Ectodermal cell (in vitro differentiated cells): ENCODE results near the gene CMTM3.

Experiments used
- H3K27ac ChIP-seq: 2 replicates; pipeline ENCODE4 v1.7.0; 2013; ENCODE audit warnings: mild to moderate bottlenecking, low read depth, low read length; ENCODE audit not compliant: insufficient read depth, poor library complexity, severe bottlenecking
- H3K27me3 ChIP-seq: 2 replicates; pipeline ENCODE4 v1.7.0; 2013; ENCODE audit warnings: mild to moderate bottlenecking, low read length; ENCODE audit not compliant: insufficient read depth, control insufficient read depth, poor library complexity, severe bottlenecking
- H3K36me3 ChIP-seq: one replicate; pipeline ENCODE4 v1.7.0; 2013; ENCODE audit warnings: low read length; ENCODE audit not compliant: control insufficient read depth, insufficient read depth
- H3K4me1 ChIP-seq: one replicate; pipeline ENCODE4 v1.7.0; 2013; ENCODE audit warnings: low read length; ENCODE audit not compliant: control insufficient read depth, insufficient read depth
- H3K4me3 ChIP-seq: 2 replicates; pipeline ENCODE4 v1.7.0; 2013; ENCODE audit warnings: low read depth, low read length, control low read depth; ENCODE audit not compliant: insufficient read depth
- H3K9me3 ChIP-seq: 2 replicates; pipeline ENCODE4 v1.7.0; 2013; ENCODE audit warnings: mild to moderate bottlenecking, low read length, moderate library complexity; ENCODE audit not compliant: control insufficient read depth
- WGBS, 2 experiments: methylation state at CpG; one replicate each; pipeline ENCODE4 v1.1.7; 2013; ENCODE audit warnings: missing lambda C conversion rate in 2 of 2; 5-methylcytosine and 5-hydroxymethylcytosine counted together

The CMTM3 gene

DNA sequence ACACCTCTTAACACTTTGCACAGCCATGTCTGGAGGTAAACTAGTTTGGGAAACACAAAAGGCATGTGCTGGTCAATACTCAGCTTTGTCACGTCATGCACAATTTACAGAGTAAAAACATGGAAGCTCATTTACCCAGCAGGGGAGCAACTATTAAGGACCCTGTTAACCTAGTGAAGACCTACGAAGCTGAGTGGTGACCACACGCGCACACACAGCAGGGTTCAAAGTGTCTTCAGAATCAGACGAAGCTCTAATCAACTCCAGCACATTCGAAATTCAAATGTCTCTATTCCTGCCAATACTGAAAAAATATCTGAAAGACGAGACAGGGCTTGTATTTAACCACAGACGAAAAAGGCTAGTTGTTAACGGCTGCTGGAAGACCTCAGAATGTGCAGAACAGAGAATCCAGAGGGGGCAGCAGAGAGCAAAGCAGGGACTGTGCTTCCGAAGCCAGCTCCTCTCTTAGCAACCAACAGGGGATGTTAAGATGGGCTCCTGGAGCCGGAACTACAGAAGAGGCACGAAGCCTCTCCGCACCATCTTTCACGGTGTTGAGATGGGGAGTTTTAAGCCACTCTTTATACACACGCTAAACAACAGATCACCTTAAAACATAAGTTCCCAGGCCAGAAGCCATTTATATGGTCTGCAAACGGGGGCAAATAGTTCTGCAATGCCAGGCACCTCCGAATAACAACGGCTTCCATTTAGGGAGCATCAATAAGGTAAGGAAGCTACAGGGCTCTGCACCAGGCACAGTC, 46.4 kb downstream of the CMTM3 start:
- Histone ChIP-seq H3K27me3 (no peaks in the 10 kb centered on the region), H3K4me1 (no peaks in the 10 kb centered on the region), H3K4me3 (no peak overlapping the region), H3K27ac (no peak overlapping the region), H3K9me3 (no peaks in the 10 kb centered on the region), H3K36me3 (no peaks in the 10 kb centered on the region)
- WGBS, 2 experiments, result 38 to 39% methylated on average over 17 of the region's 18 CpGs

DNA sequence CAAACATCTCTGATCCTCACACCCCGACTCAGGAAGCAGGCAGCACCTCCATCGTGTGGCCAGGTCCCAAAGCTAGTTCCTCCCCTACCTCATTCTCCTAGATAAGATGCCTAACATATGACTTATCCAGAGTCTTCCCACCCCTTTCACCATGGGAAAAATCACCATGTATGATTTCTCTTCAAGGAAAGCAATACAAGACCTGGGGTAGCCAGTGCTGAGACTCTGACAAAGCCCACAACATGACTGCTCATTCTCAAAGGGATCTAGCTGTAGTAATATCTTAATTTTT, 46.9 kb downstream of the CMTM3 start:
- Histone ChIP-seq H3K27me3 (no peaks in the 10 kb centered on the region), H3K4me1 (no peaks in the 10 kb centered on the region), H3K27ac (no peak overlapping the region), H3K9me3 (no peaks in the 10 kb centered on the region), H3K4me3 (no peak overlapping the region), H3K36me3 (no peaks in the 10 kb centered on the region)
- 65% methylated on average over 2 of the region's 2 CpGs for WGBS, 2 experiments

DNA sequence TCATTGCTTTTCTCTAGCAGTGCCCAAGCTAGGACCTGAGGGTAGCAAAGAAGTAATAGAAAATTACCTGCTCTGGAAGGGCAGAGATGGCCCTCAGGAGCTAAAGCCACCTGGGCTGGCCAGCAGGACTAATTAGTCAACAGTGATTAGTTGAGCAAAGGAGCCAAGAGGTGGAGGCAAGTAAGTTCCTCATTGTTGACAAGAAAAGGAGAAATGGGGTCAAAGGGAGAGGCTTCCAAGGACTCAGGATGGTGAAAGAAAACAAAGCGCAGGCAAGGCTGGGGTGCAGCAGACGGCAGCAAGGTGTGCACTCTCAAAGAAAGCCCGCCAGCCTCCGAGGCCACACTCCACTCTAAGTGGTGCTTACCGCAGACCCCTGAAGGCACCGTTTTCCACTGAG, 47.5 kb downstream of the CMTM3 start:
- H3K27me3 ChIP-seq, result no peaks in the 10 kb centered on the region
- 94 to 95% methylated on average over 6 of the region's 6 CpGs for WGBS, 2 experiments
- H3K36me3 ChIP-seq, result no peaks in the 10 kb centered on the region
- no peak overlapping the region for H3K27ac ChIP-seq
- H3K4me3 ChIP-seq, result no peak overlapping the region
- H3K4me1 ChIP-seq, result no peaks in the 10 kb centered on the region
- no peaks in the 10 kb centered on the region for H3K9me3 ChIP-seq

DNA sequence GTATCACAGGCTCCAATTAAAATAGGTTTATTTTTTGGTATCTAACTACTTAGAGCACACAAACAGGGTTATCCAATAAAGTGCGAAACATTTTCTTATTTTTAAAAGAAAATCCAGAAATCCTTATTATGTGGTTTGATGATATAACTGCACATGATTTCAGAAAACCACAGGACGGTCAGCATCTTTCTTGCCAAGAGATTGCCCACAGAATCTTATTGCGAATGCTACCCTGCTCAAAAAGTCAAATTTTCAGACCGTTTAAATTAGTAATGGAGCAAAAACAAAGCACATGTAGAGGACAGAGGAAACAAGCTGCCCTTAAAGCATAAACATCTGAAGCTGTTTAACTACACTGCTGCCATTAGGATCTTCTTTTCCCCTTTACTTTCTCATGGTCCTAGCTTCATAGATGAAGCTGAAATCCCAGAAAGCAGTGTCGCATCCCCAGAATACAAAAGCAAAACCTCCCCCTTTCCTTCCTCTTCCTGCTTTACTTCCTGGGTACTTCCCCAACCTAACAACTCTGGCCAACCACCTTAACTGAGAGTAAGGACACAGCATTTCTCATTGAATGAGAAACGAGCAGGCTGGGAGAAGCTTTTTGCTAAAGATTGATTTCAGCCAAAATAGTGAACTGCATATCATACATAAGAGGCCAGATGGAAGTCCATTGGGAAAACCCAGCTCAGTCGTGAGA, 48.3 kb downstream of the CMTM3 start:
- no peak overlapping the region for H3K27ac ChIP-seq
- no peaks in the 10 kb centered on the region for H3K9me3 ChIP-seq
- 92 to 97% methylated on average over 6 to 7 of the region's 7 CpGs for WGBS, 2 experiments
- H3K27me3 ChIP-seq, result no peaks in the 10 kb centered on the region
- no peaks in the 10 kb centered on the region for H3K36me3 ChIP-seq
- no peak overlapping the region for H3K4me3 ChIP-seq
- H3K4me1 ChIP-seq, result no peaks in the 10 kb centered on the region

DNA sequence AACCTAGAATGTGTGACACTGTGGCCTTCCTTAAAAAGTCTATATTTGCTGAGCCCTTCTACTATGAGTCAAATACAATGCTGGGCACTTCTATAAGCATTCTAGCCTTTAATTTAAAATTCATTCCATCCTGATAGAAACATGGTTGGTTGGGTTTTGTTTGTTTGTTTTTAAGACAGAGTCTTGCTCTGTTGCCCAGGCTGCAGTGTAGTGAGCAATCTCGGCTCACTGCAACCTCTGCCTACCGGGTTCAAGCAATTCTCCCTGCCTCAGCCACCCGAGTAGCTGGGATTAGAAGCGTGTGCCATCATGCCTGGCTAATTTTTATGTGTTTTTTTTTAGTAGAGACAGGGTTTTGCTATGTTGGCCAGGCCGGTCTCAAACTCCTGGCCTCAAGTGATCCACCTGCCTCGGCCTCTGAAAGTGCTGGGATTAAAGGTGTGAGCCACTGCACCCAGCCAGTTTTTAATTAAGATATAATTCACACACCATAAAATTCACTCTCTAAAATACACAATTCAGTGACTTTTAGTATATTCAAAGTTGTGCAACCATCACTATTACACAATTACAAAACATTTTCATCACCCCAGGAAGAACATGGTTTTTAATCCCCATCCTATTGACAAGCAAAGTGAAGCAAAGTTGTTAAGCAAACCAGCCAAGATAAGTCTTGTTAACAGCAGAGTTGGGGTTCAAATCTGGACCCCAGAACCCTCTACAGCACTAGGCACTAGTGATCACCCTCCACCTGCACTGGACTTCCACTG, 49.3 kb downstream of the CMTM3 start:
- H3K4me3 ChIP-seq, result no peak overlapping the region
- no peak overlapping the region for H3K27ac ChIP-seq
- no peaks in the 10 kb centered on the region for H3K27me3 ChIP-seq
- no peaks in the 10 kb centered on the region for H3K4me1 ChIP-seq
- no peaks in the 10 kb centered on the region for H3K9me3 ChIP-seq
- H3K36me3 ChIP-seq, result no peaks in the 10 kb centered on the region
- WGBS, 2 experiments, result 91 to 94% methylated on average over 6 of the region's 6 CpGs

DNA sequence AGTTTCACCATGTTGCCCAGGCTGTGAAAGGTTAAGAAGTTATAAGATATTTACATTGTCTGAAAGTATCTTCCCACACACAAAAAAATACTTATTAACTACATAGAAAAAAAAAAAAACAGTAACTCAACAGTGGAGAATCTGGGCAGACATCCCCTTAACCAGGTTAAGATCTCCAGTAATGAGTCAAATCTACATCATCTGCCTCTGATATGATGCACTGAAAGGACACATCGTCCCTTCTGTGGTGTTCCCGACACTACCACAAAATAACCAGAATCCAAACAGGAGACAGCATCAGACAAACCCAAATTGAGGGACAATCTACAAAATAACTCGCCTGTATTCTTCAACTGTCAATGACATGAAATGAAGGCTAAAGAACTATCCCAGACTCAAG, 52.0 kb downstream of the CMTM3 start:
- H3K4me3 ChIP-seq, result no peak overlapping the region
- peaks cover 8% of the 10 kb centered on the region for H3K4me1 ChIP-seq
- 92 to 96% methylated on average over 3 of the region's 3 CpGs for WGBS, 2 experiments
- no peaks in the 10 kb centered on the region for H3K27me3 ChIP-seq
- H3K9me3 ChIP-seq, result no peaks in the 10 kb centered on the region
- no peaks in the 10 kb centered on the region for H3K36me3 ChIP-seq
- H3K27ac ChIP-seq, result no peak overlapping the region

DNA sequence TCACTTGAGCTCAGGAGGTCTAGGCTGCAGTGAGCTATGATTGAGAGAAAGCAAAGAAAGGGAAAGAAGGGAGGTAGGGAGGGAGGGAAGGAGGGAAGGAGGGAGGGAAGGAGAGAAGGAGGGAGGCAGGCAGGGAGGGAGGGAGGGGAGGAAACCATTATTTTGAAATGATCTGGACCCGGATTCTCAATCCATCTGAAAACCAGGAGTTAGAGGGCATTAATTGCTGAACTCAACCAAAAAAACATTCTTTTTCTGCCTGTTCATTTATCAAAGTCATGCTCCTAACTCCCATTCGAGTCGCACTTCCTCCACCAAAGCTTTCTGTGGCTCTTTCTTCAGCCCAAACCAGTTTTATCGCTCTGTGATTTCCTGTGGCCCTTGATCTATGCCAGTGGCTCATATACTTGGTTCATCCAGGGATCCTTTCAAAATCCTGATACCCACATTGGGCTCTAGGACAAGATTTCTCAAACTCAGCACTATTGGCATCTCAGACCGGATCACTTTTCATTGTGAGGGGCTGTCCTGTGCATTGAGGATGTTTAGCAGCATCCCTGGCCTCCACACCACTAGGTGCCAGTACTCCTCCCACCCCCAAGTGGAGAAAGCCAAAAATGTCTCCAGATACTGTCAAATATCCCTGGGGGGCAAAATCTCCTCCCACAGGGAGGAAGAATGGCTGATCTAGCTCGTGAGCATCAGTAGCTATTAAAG, 53.8 kb downstream of the CMTM3 start:
- Histone ChIP-seq H3K36me3 (no peaks in the 10 kb centered on the region), H3K4me1 (peaks cover 13% of the 10 kb centered on the region), H3K9me3 (no peaks in the 10 kb centered on the region), H3K4me3 (no peak overlapping the region), H3K27me3 (no peaks in the 10 kb centered on the region), H3K27ac (no peak overlapping the region)
- 89 to 90% methylated on average over 6 of the region's 6 CpGs for WGBS, 2 experiments

DNA sequence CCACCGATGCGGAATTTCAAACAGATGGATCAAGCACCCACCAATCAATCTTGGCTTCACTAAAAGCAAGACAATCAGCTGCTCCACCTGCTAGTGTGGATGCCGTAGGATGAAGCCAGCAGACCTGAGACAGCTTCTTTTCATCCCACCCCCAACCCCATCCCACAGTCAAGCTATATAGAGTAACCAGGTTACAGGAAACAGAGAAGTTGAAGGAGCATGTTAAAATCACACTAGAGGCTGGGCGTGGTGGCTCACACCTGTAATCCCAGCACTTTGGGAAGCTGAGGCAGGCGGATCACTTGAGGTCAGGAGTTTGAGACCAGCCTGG, 54.3 kb downstream of the CMTM3 start:
- Histone ChIP-seq H3K27ac (no peak overlapping the region), H3K4me1 (peaks cover 13% of the 10 kb centered on the region), H3K36me3 (no peaks in the 10 kb centered on the region), H3K9me3 (no peaks in the 10 kb centered on the region), H3K27me3 (no peaks in the 10 kb centered on the region), H3K4me3 (no peak overlapping the region)
- WGBS, 2 experiments, result 93 to 95% methylated on average over 5 of the region's 5 CpGs

DNA sequence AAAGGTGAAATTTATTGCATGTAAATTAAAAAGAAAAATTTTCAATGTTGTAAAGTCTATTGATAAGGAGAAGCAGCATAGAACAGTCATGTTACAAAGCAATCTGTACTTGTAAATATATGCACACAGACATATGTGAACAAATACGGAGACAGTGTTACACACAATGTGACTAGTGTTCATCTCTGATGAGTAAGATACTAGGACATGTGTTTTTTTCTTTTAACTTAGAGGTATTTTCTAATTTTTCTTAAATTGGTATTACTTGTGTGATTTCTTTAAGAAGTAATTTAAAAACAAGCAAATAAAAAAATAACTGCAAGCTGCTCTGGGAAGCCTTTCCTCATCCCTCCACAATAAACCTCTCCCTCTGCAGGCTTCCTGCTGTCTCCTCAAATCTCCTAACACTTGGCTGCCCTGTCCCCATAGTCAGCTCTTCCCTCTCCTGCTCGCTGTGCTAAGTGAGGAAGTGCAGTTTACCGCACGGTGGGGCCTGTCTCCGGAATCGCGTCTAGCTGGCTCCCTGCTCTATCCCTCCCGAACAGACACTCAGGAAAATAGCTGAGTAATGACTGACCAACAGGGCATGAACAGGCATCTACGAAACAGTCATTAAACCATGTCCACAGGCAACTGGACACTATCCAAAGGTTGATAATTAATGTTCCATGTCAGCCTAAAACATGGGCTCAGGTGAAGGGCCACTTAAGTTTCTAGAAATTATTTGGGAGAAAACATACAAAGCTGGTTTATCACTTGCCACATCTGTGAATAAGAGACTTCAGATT, 56.1 kb downstream of the CMTM3 start:
- H3K27me3 ChIP-seq, result no peaks in the 10 kb centered on the region
- 27% methylated on average over 9 of the region's 9 CpGs for WGBS, 2 experiments
- H3K4me1 ChIP-seq, result peaks cover 13% of the 10 kb centered on the region
- H3K9me3 ChIP-seq, result no peaks in the 10 kb centered on the region
- H3K36me3 ChIP-seq, result no peaks in the 10 kb centered on the region
- H3K4me3 ChIP-seq, result no peak overlapping the region
- no peak overlapping the region for H3K27ac ChIP-seq
